ENCODE data around the gene DPP7. TPM values are rescaled to one million over a fixed set of nuclear protein-coding genes. Genes with fewer than 3 reads are reported as not detected.

DPP7 gene
- total RNA-seq, 4 donors from 2014 or later = 41.1 to 109 (median 62.4) TPM

GRCh38 chr9:137161558-137162486 is 47.3 kb upstream of the DPP7 start:
- H3K36me3 ChIP-seq = no peaks in the 10 kb centered on the region
- peaks cover 26 to 100% (median 66%) of the 10 kb centered on the region in 4 donors for H3K27me3 ChIP-seq
- no peak for TF ChIP-seq CTCF (IDR thresholded peaks at IDR 0.05)
- TF ChIP-seq POLR2A (IDR thresholded peaks at IDR 0.05) = no peak
- no peak for DNase-seq
- H3K4me3 ChIP-seq = peak overlapping the region in 3 of 4 donors; percentile 22 to 60 (median 39)
- H3K27ac ChIP-seq = no peak overlapping the region
- peaks cover 15 to 38% (median 21%) of the 10 kb centered on the region in 3 donors for H3K4me1 ChIP-seq
- 2 to 5% methylated on average over 4 to 30 of the region's 71 CpGs for WGBS, 2 donors
- no peaks in the 10 kb centered on the region for H3K9me3 ChIP-seq
- intact Hi-C loops (cut with DNase I) = no loop called here

GRCh38 chr9:137160716-137161557 is 46.4 kb upstream of the DPP7 start:
- peaks cover 26 to 100% (median 62%) of the 10 kb centered on the region in 4 donors for H3K27me3 ChIP-seq
- H3K27ac ChIP-seq = no peak overlapping the region
- DNase-seq = no peak
- H3K4me1 ChIP-seq = peaks cover 20 to 44% (median 26%) of the 10 kb centered on the region in 3 donors
- 41 to 42% methylated on average over 16 to 20 of the region's 56 CpGs for WGBS, 2 donors
- no peaks in the 10 kb centered on the region for H3K36me3 ChIP-seq
- H3K4me3 ChIP-seq = no peak overlapping the region
- no peak for TF ChIP-seq CTCF (IDR thresholded peaks at IDR 0.05)
- TF ChIP-seq POLR2A (IDR thresholded peaks at IDR 0.05) = no peak
- no peaks in the 10 kb centered on the region for H3K9me3 ChIP-seq
- intact Hi-C loops (cut with DNase I) = no loop called here

- TF ChIP-seq CTCF (IDR thresholded peaks at IDR 0.05) (no peak), POLR2A (IDR thresholded peaks at IDR 0.05) (no peak)
- Histone ChIP-seq H3K4me1 (peaks cover 20 to 44% (median 26%) of the 10 kb centered on the region in 3 donors), H3K9me3 (no peaks in the 10 kb centered on the region), H3K27me3 (peaks cover 26 to 100% (median 53%) of the 10 kb centered on the region in 4 donors), H3K36me3 (no peaks in the 10 kb centered on the region), H3K27ac (no peak overlapping the region), H3K4me3 (no peak overlapping the region)
- intact Hi-C loops (cut with DNase I) = no loop called here
- WGBS, 2 donors = 59 to 63% methylated on average over 6 to 9 of the region's 17 CpGs
- DNase-seq = no peak
Measured at GRCh38 chr9:137160054-137160425, 45.5 kb upstream of the DPP7 start.

GRCh38 chr9:137159105-137160053 is 44.8 kb upstream of the DPP7 start:
- intact Hi-C loops (cut with DNase I) = no loop called here

More at GRCh38 chr9:137159105-137160053, 44.8 kb upstream of the DPP7 start:
- Histone ChIP-seq H3K4me1 (peaks cover 20 to 44% (median 26%) of the 10 kb centered on the region in 3 donors), H3K36me3 (no peaks in the 10 kb centered on the region), H3K9me3 (no peaks in the 10 kb centered on the region), H3K27ac (no peak overlapping the region), H3K4me3 (no peak overlapping the region), H3K27me3 (peaks cover 21 to 100% (median 47%) of the 10 kb centered on the region in 4 donors)
- no peak for DNase-seq
- TF ChIP-seq POLR2A (IDR thresholded peaks at IDR 0.05) (no peak), CTCF (IDR thresholded peaks at IDR 0.05) (no peak)
- WGBS, 2 donors = 31 to 32% methylated on average over 13 to 14 of the region's 14 CpGs
